Natural killer cell (primary cell): Measurements from ENCODE around the gene NANS. TPM values are rescaled to one million over a fixed set of nuclear protein-coding genes. Genes with fewer than 3 reads are reported as not detected.
A peak's percentile ranks its signal among the peaks of the same experiment; 100 is the strongest.

Experiments used
- ATAC-seq, 3 donors: fragments of 150-1000 bp in 2 of 3; fragments of 200-7000 bp in 1 of 3; cut with Tn5 transposase; 1 replicate in 1 of 3; 2 replicates in 2 of 3; pipeline ENCODE4 v1.10.0; 2021; ENCODE audit warnings: mild to moderate bottlenecking in 2 of 3, moderate library complexity in 2 of 3
- DNase-seq, 2 donors: peaks; one replicate each; pipeline versions ENCODE4 v3.0.0 to v3.0.0-alpha.2; 2013 to 2021; ENCODE audit warnings: mixed read lengths in 1 of 2
- H3K27ac ChIP-seq: one replicate; pipeline ENCODE4 v1.5.1; 2013; ENCODE audit warnings: mild to moderate bottlenecking, low read length
- H3K27me3 ChIP-seq: one replicate; pipeline ENCODE4 v1.6.1; 2013; ENCODE audit warnings: low read length; ENCODE audit not compliant: control insufficient read depth, insufficient read depth
- H3K36me3 ChIP-seq: one replicate; pipeline ENCODE4 v1.6.1; 2013; ENCODE audit warnings: low read length; ENCODE audit not compliant: control insufficient read depth, insufficient read depth
- H3K4me1 ChIP-seq: one replicate; pipeline ENCODE4 v1.6.1; 2013; ENCODE audit warnings: low read length; ENCODE audit not compliant: control insufficient read depth, insufficient read depth
- H3K4me3 ChIP-seq: one replicate; pipeline ENCODE4 v1.5.1; 2013; ENCODE audit warnings: low read length
- H3K9me3 ChIP-seq: one replicate; pipeline ENCODE4 v1.6.1; 2013; ENCODE audit warnings: low read length; ENCODE audit not compliant: control insufficient read depth, insufficient read depth
- H3K27ac Mint-ChIP-seq, 2 donors: one replicate each; pipeline ENCODE4 v1.8.0; 2022; ENCODE audit warnings: mild to moderate bottlenecking in 2 of 2, mixed read lengths in 2 of 2, moderate library complexity in 1 of 2
- H3K27me3 Mint-ChIP-seq, 2 donors: one replicate each; pipeline ENCODE4 v1.8.0; 2022; ENCODE audit warnings: low read depth in 2 of 2, mixed read lengths in 2 of 2
- H3K36me3 Mint-ChIP-seq: one replicate; pipeline ENCODE4 v1.8.0; 2022; ENCODE audit warnings: mixed read lengths
- H3K4me1 Mint-ChIP-seq, 2 donors: one replicate each; pipeline ENCODE4 v1.8.0; 2022; ENCODE audit warnings: mixed read lengths in 2 of 2
- H3K4me3 Mint-ChIP-seq: one replicate; pipeline ENCODE4 v1.8.0; 2022; ENCODE audit warnings: mild to moderate bottlenecking, moderate library complexity, mixed read lengths
- H3K9me3 Mint-ChIP-seq, 2 donors: one replicate each; pipeline ENCODE4 v1.8.0; 2022; ENCODE audit warnings: mixed read lengths in 2 of 2
- CTCF ChIP-seq: fragments of 200-600 bp; IDR thresholded peaks from one replicate; pipeline ENCODE4 v1.8.0; 2022; ENCODE audit warnings: antibody characterized with exemption
- whole genome bisulfite sequencing: methylation state at CpG from one replicate; pipeline ENCODE4 v1.1.7; 2013; ENCODE audit warnings: missing lambda C conversion rate; ENCODE audit not compliant: insufficient coverage; 5-methylcytosine and 5-hydroxymethylcytosine counted together
- intact Hi-C: fragments of 100-400 bp; cut with micrococcal nuclease; formaldehyde crosslinking; loops from one replicate; pipeline ENCODE4 v1.14.2; 2022
- total RNA-seq, 4 donors: library from RNA; stranded (reverse); fragments of 120-200 nt in 1 of 4; gene quantifications; one replicate each; pipeline versions ENCODE4 v1.2.3 to v1.2.4, GENCODE V29; 2013 to 2022

NANS gene
- total RNA-seq, 3 donors from 2014 or later (not counting 1 experiment from before 2014, with no cell fraction given): 30.7 to 36.8 (median 34.1) TPM

- H3K36me3 ChIP-seq: peaks cover 33% of the 10 kb centered on the region
- H3K27me3 ChIP-seq: no peaks in the 10 kb centered on the region
- 97% methylated on average over 15 of the region's 17 CpGs for WGBS
- Mint-ChIP-seq H3K27ac (no peak overlapping the region), H3K4me3 (no peak overlapping the region), H3K9me3 (no peaks in the 10 kb centered on the region), H3K36me3 (peaks cover 10% of the 10 kb centered on the region), H3K4me1 (peaks cover 8 to 41% of the 10 kb centered on the region in 2 donors), H3K27me3 (no peaks in the 10 kb centered on the region)
- no peak overlapping the region for H3K4me3 ChIP-seq
- no peaks in the 10 kb centered on the region for H3K9me3 ChIP-seq
- no peak overlapping the region for H3K27ac ChIP-seq
- intact Hi-C loops: no loop called here
- TF ChIP-seq CTCF: no peak
- DNase-seq (no peak), ATAC-seq (no peak)
- H3K4me1 ChIP-seq: peaks cover 4% of the 10 kb centered on the region
These were observed 35.4 kb downstream of the NANS start for GRCh38 chr9:98091735-98092612.

- no peaks in the 10 kb centered on the region for H3K9me3 ChIP-seq
- WGBS: 90% methylated on average over 11 of the region's 11 CpGs
- ATAC-seq: no peak
- H3K9me3 Mint-ChIP-seq: no peaks in the 10 kb centered on the region
- no peak for TF ChIP-seq CTCF
- H3K27ac Mint-ChIP-seq: no peak overlapping the region
- peaks cover 35% of the 10 kb centered on the region for H3K36me3 ChIP-seq
- intact Hi-C loops: no loop called here
- peak in 1 of 2 donors; percentile 73 for DNase-seq
- H3K27me3 ChIP-seq: no peaks in the 10 kb centered on the region
- H3K4me1 Mint-ChIP-seq: peaks cover 10 to 42% of the 10 kb centered on the region in 2 donors
- no peaks in the 10 kb centered on the region for H3K27me3 Mint-ChIP-seq
- H3K4me3 Mint-ChIP-seq: no peak overlapping the region
- no peak overlapping the region for H3K27ac ChIP-seq
- H3K4me3 ChIP-seq: no peak overlapping the region
- H3K36me3 Mint-ChIP-seq: peaks cover 13% of the 10 kb centered on the region
- no peaks in the 10 kb centered on the region for H3K4me1 ChIP-seq
These were observed 36.0 kb downstream of the NANS start for GRCh38 chr9:98092613-98092931.

GRCh38 chr9:98094316-98094715 lies 37.8 kb downstream of the NANS start:
- H3K27ac ChIP-seq: no peak overlapping the region
- peaks cover 47% of the 10 kb centered on the region for H3K36me3 ChIP-seq
- Mint-ChIP-seq H3K27me3 (no peaks in the 10 kb centered on the region), H3K9me3 (no peaks in the 10 kb centered on the region), H3K36me3 (peaks cover 16% of the 10 kb centered on the region), H3K4me1 (peaks cover 11 to 45% of the 10 kb centered on the region in 2 donors), H3K27ac (peak overlapping the region; percentile 43 to 83), H3K4me3 (no peak overlapping the region)
- no peak overlapping the region for H3K4me3 ChIP-seq
- ATAC-seq (no peak), DNase-seq (no peak)
- intact Hi-C loops: no loop called here
- 94% methylated on average over 4 of the region's 4 CpGs for WGBS
- no peaks in the 10 kb centered on the region for H3K27me3 ChIP-seq
- H3K4me1 ChIP-seq: peaks cover 12% of the 10 kb centered on the region
- no peaks in the 10 kb centered on the region for H3K9me3 ChIP-seq
- TF ChIP-seq CTCF: no peak

- Mint-ChIP-seq H3K4me3 (no peak overlapping the region), H3K36me3 (peaks cover 16% of the 10 kb centered on the region), H3K27me3 (no peaks in the 10 kb centered on the region), H3K9me3 (no peaks in the 10 kb centered on the region), H3K4me1 (peaks cover 15 to 46% of the 10 kb centered on the region in 2 donors), H3K27ac (no peak overlapping the region)
- Histone ChIP-seq H3K27me3 (no peaks in the 10 kb centered on the region), H3K36me3 (peaks cover 50% of the 10 kb centered on the region), H3K27ac (no peak overlapping the region), H3K9me3 (no peaks in the 10 kb centered on the region), H3K4me3 (no peak overlapping the region), H3K4me1 (peaks cover 17% of the 10 kb centered on the region)
- 96% methylated on average over 16 of the region's 16 CpGs for WGBS
- intact Hi-C loops: no loop called here
- TF ChIP-seq CTCF: no peak
- DNase-seq (no peak), ATAC-seq (no peak)
These were observed 38.3 kb downstream of the NANS start for GRCh38 chr9:98094851-98095250.
